KOPT-K1 (cell line): ENCODE results near the gene TRIM52.
A peak's percentile ranks its signal among the peaks of the same experiment; 100 is the strongest.

Experiments used
- H3K27ac ChIP-seq: fragments of 200-600 bp; sonication (generic); 2 replicates; pipeline ENCODE4 v1.5.1; 2016; ENCODE audit warnings: antibody characterized with exemption, mild to moderate bottlenecking, low read depth, low read length; ENCODE audit not compliant: poor library complexity, severe bottlenecking
- H3K36me3 ChIP-seq: fragments of 200-600 bp; sonication (generic); 2 replicates; pipeline ENCODE4 v1.5.1; 2017; ENCODE audit warnings: antibody characterized with exemption, mild to moderate bottlenecking, low read length, moderate library complexity; ENCODE audit not compliant: insufficient read depth
- H3K9me3 ChIP-seq: fragments of 200-600 bp; sonication (generic); 2 replicates; pipeline ENCODE4 v1.5.1; 2017; ENCODE audit warnings: antibody characterized with exemption, low read length, mild to moderate bottlenecking; ENCODE audit not compliant: insufficient read depth, poor library complexity, severe bottlenecking

TRIM52 gene

GRCh38 chr5:181230551-181230950, 30.4 kb downstream of the TRIM52 start:
- Histone ChIP-seq H3K27ac (peak overlapping the region; percentile 81), H3K36me3 (peaks cover 75% of the 10 kb centered on the region), H3K9me3 (no peaks in the 10 kb centered on the region)

GRCh38 chr5:181229996-181230395, 30.9 kb downstream of the TRIM52 start:
- Histone ChIP-seq H3K9me3 (no peaks in the 10 kb centered on the region), H3K27ac (peak overlapping the region; percentile 81), H3K36me3 (peaks cover 70% of the 10 kb centered on the region)

GRCh38 chr5:181224390-181225229, 36.3 kb downstream of the TRIM52 start:
- peaks cover 26% of the 10 kb centered on the region for H3K36me3 ChIP-seq
- H3K27ac ChIP-seq, result peak overlapping the region; percentile 93
- no peaks in the 10 kb centered on the region for H3K9me3 ChIP-seq

GRCh38 chr5:181223729-181224389, 37.1 kb downstream of the TRIM52 start:
- no peaks in the 10 kb centered on the region for H3K9me3 ChIP-seq
- H3K36me3 ChIP-seq, result peaks cover 19% of the 10 kb centered on the region
- peak overlapping the region; percentile 93 for H3K27ac ChIP-seq

- no peaks in the 10 kb centered on the region for H3K9me3 ChIP-seq
- peaks cover 19% of the 10 kb centered on the region; the same call in 1 of the 2 replicates for H3K36me3 ChIP-seq
- peak within 1 kb of the TSS; percentile 93 for H3K27ac ChIP-seq
Observed at GRCh38 chr5:181223058-181223728, 37.8 kb downstream of the TRIM52 start, which contains the start of gene TRIM41. TRIM41 (plus strand) TSS chr5:181223281; CDS start chr5:181224000, 719 bp downstream.

- Histone ChIP-seq H3K36me3 (peaks cover 14% of the 10 kb centered on the region; the same call in 1 of the 2 replicates), H3K27ac (peak overlapping the region; percentile 93), H3K9me3 (no peaks in the 10 kb centered on the region)
Observed at GRCh38 chr5:181222630-181223057, 38.3 kb downstream of the TRIM52 start.

- Histone ChIP-seq H3K27ac (peak overlapping the region; percentile 93), H3K9me3 (no peaks in the 10 kb centered on the region), H3K36me3 (0 out of 2 replicates have a peak, but pooled peaks cover 8% of the 10 kb centered on the region)
Observed at GRCh38 chr5:181221792-181222629, 38.9 kb downstream of the TRIM52 start.

GRCh38 chr5:181221105-181221791, 39.7 kb downstream of the TRIM52 start:
- 0 out of 2 replicates have a peak, but pooled peaks cover under 1% of the 10 kb centered on the region for H3K36me3 ChIP-seq
- H3K9me3 ChIP-seq, result no peaks in the 10 kb centered on the region
- H3K27ac ChIP-seq, result peak overlapping the region; percentile 93

DNA sequence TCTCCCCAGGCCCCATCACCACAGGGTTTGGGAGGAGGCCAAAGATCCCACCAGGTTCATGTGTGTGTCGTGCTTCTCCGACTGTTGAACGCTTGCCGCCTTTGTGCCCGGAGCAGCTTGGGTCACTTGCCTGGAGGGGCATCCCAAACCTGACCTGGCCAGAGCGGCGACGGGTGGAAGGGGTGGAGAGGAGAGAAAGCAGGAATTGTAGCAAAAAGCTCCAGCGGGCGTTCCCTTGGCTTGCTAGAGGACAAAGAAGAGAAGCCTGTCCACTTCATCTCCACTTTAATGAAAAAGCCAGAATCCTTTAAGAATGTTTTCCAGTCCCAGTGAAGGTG, 40.8 kb downstream of the TRIM52 start:
- H3K9me3 ChIP-seq, result no peaks in the 10 kb centered on the region
- no peak overlapping the region for H3K27ac ChIP-seq
- no peaks in the 10 kb centered on the region for H3K36me3 ChIP-seq

- Histone ChIP-seq H3K36me3 (no peaks in the 10 kb centered on the region), H3K27ac (no peak overlapping the region), H3K9me3 (no peaks in the 10 kb centered on the region)
Observed at GRCh38 chr5:181219262-181220177, 41.4 kb downstream of the TRIM52 start.

- no peaks in the 10 kb centered on the region for H3K36me3 ChIP-seq
- no peaks in the 10 kb centered on the region for H3K9me3 ChIP-seq
- H3K27ac ChIP-seq, result no peak overlapping the region
Observed at GRCh38 chr5:181218795-181219124, 42.2 kb downstream of the TRIM52 start.

- Histone ChIP-seq H3K36me3 (no peaks in the 10 kb centered on the region), H3K27ac (peak overlapping the region; percentile 3), H3K9me3 (no peaks in the 10 kb centered on the region)
Observed at GRCh38 chr5:181217803-181218062, 43.2 kb downstream of the TRIM52 start.

GRCh38 chr5:181217111-181217802, 43.7 kb downstream of the TRIM52 start:
- H3K36me3 ChIP-seq, result no peaks in the 10 kb centered on the region
- H3K27ac ChIP-seq, result peak overlapping the region; percentile 3
- H3K9me3 ChIP-seq, result no peaks in the 10 kb centered on the region
